ENCODE measurements around the gene FLRT1. TPM values are rescaled to one million over a fixed set of nuclear protein-coding genes. Genes with fewer than 3 reads are reported as not detected.
A peak's percentile ranks its signal among the peaks of the same experiment; 100 is the strongest.

Gene FLRT1
- total RNA-seq, 1 experiment from 2014 or later, result 0.39 TPM

DNA sequence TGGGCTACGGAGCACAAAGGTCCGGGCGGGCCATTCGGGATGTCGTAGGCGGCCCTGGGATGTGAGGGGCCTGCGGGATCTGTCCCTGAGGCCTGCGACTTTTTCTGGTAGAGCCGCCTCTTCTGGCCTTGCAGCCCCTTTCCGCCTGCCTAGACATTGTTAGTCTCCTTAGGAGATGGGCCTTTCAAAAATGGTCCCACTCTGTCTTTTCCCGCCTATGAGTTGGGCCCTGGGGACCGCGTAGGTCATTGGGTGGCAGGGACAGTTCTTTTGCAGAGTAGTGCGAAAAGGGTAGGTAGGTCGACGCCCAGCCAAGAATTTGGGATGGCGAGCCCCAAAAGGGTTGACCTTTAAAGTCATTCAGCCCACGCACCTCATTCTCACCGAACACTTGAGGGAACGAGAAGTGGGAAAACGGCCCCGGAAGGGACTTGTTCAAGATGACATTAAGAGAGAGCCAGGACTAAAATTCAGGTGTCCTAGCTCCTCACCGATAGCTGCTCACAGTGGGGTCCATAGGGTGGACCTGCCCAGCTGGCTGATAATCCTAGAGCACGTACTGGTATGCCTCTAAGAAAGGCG, 48.7 kb upstream of the FLRT1 start:
- H3K27me3 Mint-ChIP-seq (ENCODE audit: insufficient read depth, unreplicated experiment), result no peaks in the 10 kb centered on the region
- TF ChIP-seq, protein P1, sequence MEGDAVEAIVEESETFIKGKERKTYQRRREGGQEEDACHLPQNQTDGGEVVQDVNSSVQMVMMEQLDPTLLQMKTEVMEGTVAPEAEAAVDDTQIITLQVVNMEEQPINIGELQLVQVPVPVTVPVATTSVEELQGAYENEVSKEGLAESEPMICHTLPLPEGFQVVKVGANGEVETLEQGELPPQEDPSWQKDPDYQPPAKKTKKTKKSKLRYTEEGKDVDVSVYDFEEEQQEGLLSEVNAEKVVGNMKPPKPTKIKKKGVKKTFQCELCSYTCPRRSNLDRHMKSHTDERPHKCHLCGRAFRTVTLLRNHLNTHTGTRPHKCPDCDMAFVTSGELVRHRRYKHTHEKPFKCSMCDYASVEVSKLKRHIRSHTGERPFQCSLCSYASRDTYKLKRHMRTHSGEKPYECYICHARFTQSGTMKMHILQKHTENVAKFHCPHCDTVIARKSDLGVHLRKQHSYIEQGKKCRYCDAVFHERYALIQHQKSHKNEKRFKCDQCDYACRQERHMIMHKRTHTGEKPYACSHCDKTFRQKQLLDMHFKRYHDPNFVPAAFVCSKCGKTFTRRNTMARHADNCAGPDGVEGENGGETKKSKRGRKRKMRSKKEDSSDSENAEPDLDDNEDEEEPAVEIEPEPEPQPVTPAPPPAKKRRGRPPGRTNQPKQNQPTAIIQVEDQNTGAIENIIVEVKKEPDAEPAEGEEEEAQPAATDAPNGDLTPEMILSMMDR (IDR thresholded peaks at IDR 0.05; ENCODE audit: insufficient read depth in 1 of 2, low read depth in 1 of 2, low read length in 1 of 2, severe bottlenecking in 1 of 2, unreplicated experiment in 1 of 2), result no peak
- TSS peak; percentile 76 for BruUV-seq (replicated peaks)
- H3K4me1 Mint-ChIP-seq (ENCODE audit: low read depth, unreplicated experiment), result peaks cover 17% of the 10 kb centered on the region
- intact Hi-C loops (cut with micrococcal nuclease; ENCODE audit: unreplicated experiment), result loop anchor here (1.0 kb wide), 1 partner anchor 13 kb away; the partner anchor contains the start of gene COX8A
- H3K36me3 Mint-ChIP-seq (ENCODE audit: insufficient read depth, unreplicated experiment), result peaks cover 76% of the 10 kb centered on the region
- H3K4me3 Mint-ChIP-seq (ENCODE audit: unreplicated experiment), result peak overlapping the region; percentile 98
- Histone ChIP-seq H3K4me1 (peaks cover 6% of the 10 kb centered on the region), H3K36me3 (ENCODE audit: control insufficient read depth, insufficient read depth, low read length) (peaks cover 4% of the 10 kb centered on the region), H3K4me3 (ENCODE audit: low read depth, low read length) (peak overlapping the region; percentile 96), H3K9me3 (no peaks in the 10 kb centered on the region), H3K27me3 (replicated peaks; ENCODE audit: control insufficient read depth, insufficient read depth, low read length) (no peaks in the 10 kb centered on the region)
- H3K9me3 Mint-ChIP-seq (ENCODE audit: unreplicated experiment), result no peaks in the 10 kb centered on the region
- ChIA-PET CTCF (interaction anchor here (0.5 kb wide), 1 partner anchor 215 kb away, joined by 3 read pairs; no protein-coding TSS in a partner anchor), POLR2A (no interaction called here)
- no peak for DNase-seq
- peak overlapping the region; percentile 99 for H3K27ac Mint-ChIP-seq (ENCODE audit: unreplicated experiment)

- CTCF ChIA-PET, result no interaction called here
- TF ChIP-seq, protein P1 (IDR thresholded peaks at IDR 0.05; ENCODE audit: insufficient read depth in 1 of 2, low read depth in 1 of 2, low read length in 1 of 2, severe bottlenecking in 1 of 2, unreplicated experiment in 1 of 2), result no peak
- no TSS peak for BruUV-seq (replicated peaks)
- Histone ChIP-seq H3K27me3 (replicated peaks; ENCODE audit: control insufficient read depth, insufficient read depth, low read length) (no peaks in the 10 kb centered on the region), H3K36me3 (ENCODE audit: control insufficient read depth, insufficient read depth, low read length) (peaks cover 4% of the 10 kb centered on the region), H3K4me1 (peaks cover 6% of the 10 kb centered on the region), H3K4me3 (ENCODE audit: low read depth, low read length) (no peak overlapping the region), H3K9me3 (no peaks in the 10 kb centered on the region)
- intact Hi-C loops (cut with micrococcal nuclease; ENCODE audit: unreplicated experiment), result no loop called here
- no peak for DNase-seq
- H3K27me3 Mint-ChIP-seq (ENCODE audit: insufficient read depth, unreplicated experiment), result no peaks in the 10 kb centered on the region
- H3K4me1 Mint-ChIP-seq (ENCODE audit: low read depth, unreplicated experiment), result peaks cover 7% of the 10 kb centered on the region
- H3K9me3 Mint-ChIP-seq (ENCODE audit: unreplicated experiment), result no peaks in the 10 kb centered on the region
- no peak overlapping the region for H3K4me3 Mint-ChIP-seq (ENCODE audit: unreplicated experiment)
- H3K36me3 Mint-ChIP-seq (ENCODE audit: insufficient read depth, unreplicated experiment), result peaks cover 90% of the 10 kb centered on the region
- POLR2A ChIA-PET, result no interaction called here
- H3K27ac Mint-ChIP-seq (ENCODE audit: unreplicated experiment), result no peak overlapping the region
These were observed 44.2 kb upstream of the FLRT1 start for GRCh38 chr11:63991558-63991957.

GRCh38 chr11:63993100-63993499, 42.6 kb upstream of the FLRT1 start:
- intact Hi-C loops (cut with micrococcal nuclease; ENCODE audit: unreplicated experiment), result no loop called here
- Mint-ChIP-seq H3K36me3 (ENCODE audit: insufficient read depth, unreplicated experiment) (peaks cover 89% of the 10 kb centered on the region), H3K4me1 (ENCODE audit: low read depth, unreplicated experiment) (no peaks in the 10 kb centered on the region), H3K27ac (ENCODE audit: unreplicated experiment) (no peak overlapping the region), H3K9me3 (ENCODE audit: unreplicated experiment) (no peaks in the 10 kb centered on the region), H3K4me3 (ENCODE audit: unreplicated experiment) (no peak overlapping the region), H3K27me3 (ENCODE audit: insufficient read depth, unreplicated experiment) (no peaks in the 10 kb centered on the region)
- DNase-seq, result no peak
- BruUV-seq (replicated peaks), result no TSS peak
- CTCF ChIA-PET, result no interaction called here
- no peak overlapping the region for H3K4me3 ChIP-seq (ENCODE audit: low read depth, low read length)
- H3K4me1 ChIP-seq, result no peaks in the 10 kb centered on the region
- POLR2A ChIA-PET, result no interaction called here
- no peaks in the 10 kb centered on the region for H3K27me3 ChIP-seq (replicated peaks; ENCODE audit: control insufficient read depth, insufficient read depth, low read length)
- H3K9me3 ChIP-seq, result no peaks in the 10 kb centered on the region
- TF ChIP-seq, protein P1 (IDR thresholded peaks at IDR 0.05; ENCODE audit: insufficient read depth in 1 of 2, low read depth in 1 of 2, low read length in 1 of 2, severe bottlenecking in 1 of 2, unreplicated experiment in 1 of 2), result no peak
- H3K36me3 ChIP-seq (ENCODE audit: control insufficient read depth, insufficient read depth, low read length), result peaks cover 8% of the 10 kb centered on the region
